ENCODE results near the gene ZNF823.
"Not testable (repeated sequence)": the region's sequence is repeated elsewhere in the genome, so short reads cannot be mapped to it uniquely, and the experiment has no call there.

Gene ZNF823

DNA sequence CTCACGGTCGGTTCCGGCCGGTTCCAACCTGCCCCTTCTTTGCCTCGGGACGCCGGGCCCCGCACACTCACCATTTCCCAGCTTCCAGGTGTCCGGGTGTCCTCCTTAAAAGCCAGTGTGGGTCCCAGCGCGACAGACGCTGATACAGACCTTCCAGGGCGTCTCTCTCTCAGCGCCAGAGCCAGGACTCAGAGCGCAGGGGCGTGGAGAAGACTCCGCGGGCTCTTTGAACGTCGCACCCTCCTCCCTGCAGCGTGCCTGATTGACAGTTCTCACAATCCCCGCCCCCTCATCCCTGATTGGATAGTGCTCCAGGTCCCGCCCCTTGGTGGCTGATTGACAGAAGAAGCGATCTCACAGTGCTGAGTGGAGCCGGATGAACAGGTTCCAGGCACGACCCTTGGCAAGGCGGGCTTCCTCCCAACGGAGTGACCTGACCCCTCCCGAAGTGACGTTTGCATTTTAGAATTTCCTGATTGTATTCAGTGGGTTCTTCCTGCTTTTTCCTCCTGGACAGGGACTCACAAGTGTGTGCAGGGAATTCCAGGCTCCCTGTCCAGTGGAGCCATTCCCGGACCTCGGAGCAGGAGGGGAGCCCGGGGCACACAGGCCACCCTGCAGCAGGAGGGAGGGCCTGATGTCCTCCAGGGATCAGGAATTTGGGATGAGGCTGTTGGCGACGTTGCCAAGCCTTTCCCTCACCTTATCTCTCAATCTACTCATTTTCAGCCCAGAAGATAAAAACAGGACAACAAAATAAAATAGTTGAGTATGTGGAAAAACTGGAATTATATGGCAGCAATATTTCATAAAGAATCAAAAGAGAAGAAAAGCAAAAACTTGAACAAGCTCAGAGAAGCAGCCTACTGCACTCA, at the start of gene ZNF823:
ZNF823 (minus strand) TSS at position 201 of the 875 bp plus-strand sequence; CDS start at position 74, 127 bp downstream.
- peak; percentile 98 for DNase-seq

DNA sequence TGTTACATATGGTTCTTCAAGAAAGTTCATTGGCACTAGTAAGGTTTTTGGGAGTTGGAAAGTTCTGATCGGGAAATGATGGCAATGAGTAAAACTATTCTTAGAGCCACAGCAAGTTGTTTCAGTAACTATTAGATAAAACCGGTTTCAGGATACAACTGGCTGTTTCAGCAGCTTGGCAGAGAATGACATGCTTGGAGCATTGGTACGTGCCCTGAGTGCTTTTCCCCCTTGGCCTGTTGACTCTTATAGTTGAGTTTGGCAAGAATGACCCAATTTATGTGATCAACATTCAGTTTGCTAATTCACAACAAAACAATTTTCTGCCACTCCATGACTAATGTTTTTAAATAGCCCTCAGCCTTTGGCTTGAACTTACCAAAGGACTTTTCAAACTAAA, 48.8 kb upstream of the ZNF823 start:
- DNase-seq = no peak

DNA sequence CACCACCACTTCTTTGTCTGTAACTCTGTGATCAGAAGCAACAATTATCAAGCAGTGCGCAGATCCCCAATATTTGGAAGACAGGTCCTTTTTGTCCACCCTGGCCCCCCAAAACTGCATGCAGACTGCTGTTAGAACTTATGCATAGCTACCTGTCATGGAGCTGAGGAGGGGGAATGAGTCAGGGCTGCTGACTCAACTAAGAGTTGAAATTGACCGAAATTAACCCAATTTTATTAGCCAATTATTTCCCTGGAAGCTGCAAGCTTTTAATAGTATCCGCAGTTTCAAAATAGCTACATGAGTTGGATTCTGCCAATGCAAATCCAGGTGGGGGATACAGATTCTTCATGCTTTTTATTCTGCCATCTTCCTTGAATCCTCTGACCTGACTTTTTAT, 45.6 kb upstream of the ZNF823 start:
- DNase-seq = no peak

DNA sequence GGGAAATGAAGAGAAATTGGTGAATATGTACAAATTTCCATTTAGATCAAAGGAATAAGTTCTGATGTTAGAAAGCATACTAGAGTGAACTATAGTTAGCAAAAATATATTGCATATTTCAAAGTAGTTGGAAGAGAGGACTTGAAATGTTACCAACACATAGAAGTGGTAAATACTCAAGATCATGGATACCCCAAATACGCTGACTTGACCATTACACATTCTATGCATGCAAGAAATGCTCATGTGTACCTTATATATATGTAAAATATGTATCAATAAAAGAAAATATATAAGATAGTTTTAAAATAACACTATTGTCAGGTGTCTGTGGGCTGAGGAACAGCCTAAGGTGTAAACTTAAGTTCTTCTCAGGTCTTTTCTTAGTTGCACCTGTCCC, 45.0 kb upstream of the ZNF823 start:
- no peak for DNase-seq

DNA sequence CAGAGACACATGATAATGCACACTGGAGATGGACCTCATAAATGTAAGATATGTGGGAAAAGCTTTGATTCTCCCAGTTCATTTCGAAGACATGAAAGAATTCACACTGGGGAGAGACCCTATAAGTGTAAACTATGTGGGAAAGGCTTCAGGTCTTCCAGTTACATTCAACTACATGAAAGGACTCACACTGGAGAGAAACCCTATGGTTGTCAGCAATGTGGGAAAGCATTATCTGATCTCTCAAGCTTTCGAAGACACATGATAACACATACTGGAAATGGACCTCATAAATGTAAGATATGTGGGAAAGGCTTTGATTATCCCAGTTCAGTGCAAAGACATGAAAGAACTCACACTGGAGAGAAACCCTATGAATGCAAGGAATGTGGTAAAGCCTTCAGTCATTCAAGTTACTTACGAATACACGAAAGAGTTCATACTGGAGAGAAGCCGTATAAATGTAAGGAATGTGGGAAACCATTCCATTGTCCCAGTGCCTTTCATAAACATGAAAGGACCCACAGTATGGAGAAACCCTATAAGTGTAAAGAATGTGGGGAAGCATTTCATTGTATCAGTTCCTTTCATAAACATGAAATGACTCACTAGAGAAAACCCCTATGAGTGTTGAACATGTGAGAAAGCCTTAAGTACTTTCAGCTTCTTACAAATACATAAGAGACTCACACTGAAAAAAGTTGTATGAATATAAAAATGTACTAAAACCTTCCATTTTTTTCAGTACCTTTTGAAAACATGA, 42.7 kb upstream of the ZNF823 start:
- no peak for DNase-seq

DNA sequence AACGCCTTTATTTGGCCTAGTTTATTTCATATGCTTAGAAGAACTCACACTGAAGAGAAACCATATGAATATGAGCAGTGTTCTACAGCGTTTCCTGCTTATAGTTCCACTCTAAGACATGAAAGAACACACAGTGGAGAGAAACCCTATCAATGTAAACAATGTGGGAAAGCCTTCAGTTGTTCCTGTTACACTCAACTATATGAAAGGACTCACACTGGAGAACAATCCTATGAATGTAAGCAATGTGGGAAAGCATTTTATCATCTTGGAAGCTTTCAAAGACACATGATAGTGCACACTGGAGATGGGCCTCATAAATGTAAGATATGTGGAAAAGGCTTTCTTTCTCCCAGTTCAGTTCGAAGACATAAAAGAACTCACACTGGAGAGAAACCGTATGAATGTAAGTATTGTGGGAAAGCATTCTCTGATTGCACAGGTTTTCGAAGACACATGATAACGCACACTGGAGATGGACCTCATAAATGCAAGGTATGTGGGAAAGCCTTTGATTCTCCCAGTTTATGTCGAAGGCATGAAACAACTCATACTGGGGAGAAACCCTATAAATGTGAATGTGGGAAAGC, 41.8 kb upstream of the ZNF823 start:
- DNase-seq = no peak

DNA sequence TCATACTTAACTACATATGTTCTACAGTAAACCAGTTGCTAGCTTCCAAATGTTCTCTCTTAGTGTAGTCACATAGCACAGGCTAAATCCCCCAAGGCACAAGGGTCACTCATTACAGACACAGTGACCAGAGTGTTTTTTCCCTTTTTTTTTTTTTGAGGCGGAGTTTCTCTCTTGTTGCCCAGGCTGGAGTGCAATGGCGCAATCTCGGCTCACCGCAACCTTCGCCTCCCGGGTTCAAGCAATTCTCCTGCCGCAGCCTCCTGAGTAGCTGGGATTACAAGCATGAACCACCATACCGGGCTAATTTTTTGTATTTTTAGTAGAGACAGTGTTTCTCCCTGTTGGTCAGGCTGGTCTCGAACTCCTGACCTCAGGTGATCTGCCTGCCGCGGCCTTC, 37.9 kb upstream of the ZNF823 start:
- not testable (repeated sequence) for DNase-seq

DNA sequence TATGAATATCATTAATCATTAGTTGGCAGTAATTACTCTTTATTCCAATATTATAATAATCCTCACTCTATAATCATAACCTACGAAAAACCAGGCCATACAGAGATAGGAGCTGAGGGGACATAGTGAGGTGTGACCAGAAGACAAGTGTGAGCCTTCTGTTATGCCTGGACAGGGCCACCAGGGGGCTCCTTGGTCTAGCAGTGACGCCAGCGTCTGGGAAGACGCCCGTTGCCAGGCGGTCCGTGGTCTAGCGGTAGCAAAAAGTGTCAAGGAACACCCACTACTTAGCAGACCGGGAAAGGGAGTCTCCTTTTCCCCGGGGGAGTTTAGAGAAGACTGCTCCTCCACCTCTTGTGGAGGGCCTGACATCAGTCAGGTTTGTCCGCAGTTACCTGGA, 32.8 kb upstream of the ZNF823 start:
- DNase-seq = not testable (repeated sequence)

DNA sequence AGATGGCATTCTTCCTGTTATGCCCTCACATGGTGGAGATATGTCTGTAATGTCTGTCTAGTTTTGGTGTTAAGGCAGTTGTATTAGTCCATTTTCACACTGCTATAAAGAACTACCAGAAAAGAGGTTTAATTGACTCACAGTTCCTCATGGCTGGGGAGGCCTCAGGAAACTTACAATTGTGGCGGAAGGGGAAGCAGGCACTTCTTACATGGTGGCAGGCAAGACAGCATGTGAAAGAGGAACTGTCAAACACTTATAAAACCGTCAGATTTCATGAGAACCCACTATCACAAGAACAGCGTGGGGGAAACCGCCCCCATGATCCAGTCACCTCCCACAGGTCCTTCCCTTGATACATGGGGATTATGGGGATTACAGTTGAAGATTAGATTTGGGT, 31.2 kb upstream of the ZNF823 start:
- DNase-seq = no peak

DNA sequence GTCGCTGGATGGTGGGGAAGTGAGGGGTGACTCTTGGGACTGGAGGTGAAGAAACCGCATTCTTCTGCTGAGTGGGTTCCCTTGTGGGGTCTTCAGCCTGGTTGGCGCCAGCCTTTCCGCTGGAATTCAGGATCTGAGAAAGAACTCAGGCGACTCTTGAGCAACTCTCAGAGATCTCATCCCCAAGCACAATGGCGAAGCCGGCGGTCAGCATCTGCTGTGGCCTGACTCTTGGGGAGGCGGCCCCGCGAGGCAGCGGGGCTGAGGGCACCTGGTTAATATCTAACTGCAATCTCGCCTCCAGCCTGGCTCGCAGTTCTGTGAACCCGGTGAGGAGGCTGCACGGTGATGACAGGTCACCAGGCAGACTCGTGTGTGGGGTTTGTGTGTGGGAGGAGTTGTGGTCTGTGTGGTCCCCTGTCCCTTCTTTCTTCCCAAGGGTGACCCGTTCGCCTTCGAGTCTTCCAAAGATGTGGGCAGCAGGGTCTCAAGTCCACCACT, 28.9 kb upstream of the ZNF823 start:
- peak; percentile 42 for DNase-seq

DNA sequence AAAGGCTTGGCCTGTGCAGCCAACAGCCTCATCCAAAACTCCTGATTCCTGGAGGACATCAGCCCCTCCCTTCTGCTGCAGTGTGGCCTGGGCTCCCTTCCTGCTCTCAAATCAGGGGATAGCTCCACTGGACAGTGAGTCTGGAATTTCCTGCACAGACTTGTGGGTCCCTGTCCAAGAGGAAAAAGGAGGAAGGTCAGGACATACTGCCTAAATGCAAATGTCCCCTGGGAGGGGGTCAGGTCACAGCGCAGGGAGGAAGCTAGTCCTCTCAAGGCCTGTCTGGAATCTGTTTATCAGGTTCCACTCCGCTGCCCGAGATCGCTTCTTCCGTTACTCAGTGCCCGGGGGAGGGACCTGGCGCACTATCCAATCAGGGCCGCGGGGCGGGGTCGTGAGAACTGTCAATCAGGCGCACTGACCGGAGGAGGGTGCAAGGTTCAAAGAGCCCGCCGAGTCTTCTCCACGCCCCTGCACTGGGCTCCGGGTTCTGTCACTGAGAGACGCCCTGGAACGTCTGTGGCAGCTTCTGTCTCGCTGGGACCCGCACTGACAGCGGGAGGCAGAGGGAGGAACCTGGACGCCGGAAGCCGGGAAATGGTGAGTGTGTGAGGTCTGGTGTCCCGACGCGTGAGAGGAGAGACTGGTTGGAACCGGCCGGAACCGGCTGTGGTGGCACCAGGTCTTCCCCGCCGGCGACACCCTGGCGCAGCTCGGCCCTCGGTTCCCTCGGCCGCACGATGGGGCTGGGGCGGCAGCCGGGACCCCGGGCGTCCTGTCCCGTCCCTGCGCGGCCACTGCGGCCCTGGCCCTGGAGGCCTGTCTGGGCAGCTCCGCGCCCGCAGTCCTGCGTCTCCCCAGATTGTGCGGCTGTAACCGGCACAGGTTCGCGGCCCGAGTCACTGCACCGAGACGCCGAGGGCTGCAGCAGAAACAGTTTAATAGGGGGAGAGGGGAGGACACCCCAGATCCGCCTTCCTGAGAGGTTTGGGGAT, 28.1 kb upstream of the ZNF823 start, which contains the start of gene ZNF441:
ZNF441 (plus strand) TSS at position 404 of the 995 bp plus-strand sequence; CDS start at position 598, 194 bp downstream.
- DNase-seq = peak; percentile 97

DNA sequence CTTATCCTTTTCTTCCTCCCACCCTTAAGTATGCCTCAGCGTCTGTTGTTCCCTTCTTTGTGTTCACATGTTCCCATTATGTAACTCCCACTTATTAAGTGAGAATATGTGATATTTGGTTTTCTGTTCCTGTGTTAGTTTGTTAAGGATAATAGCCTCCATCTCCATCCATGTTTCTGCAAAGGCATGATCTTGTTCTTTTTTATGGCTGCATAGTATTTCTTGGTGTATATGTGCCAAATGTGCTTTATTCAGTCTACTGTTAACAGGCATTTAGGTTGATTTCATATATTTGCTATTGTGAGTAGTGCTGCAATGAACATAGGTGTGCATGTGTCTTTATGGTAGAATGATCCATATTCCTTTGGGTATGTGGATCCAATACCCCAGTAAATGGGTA, 24.9 kb upstream of the ZNF823 start:
- no peak for DNase-seq

DNA sequence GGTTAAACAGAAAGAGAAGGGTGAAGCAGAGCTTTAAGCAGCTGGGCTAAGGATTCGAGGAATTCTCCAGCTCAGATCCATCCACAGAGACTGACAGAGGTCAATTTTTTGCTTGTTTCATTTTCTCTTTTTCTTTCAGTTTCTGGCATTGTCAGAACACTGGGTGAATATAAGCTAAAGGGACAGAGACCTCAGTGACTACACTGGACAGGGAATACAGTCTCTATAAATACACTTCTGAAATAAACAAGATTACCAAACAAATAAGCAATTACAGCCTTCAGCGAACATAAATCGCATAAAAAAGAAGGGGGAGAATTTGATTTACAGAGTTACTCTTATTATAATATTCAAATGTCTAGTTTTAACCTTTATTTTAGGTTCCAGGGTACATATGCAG, 24.4 kb upstream of the ZNF823 start:
- DNase-seq = peak; percentile 11

DNA sequence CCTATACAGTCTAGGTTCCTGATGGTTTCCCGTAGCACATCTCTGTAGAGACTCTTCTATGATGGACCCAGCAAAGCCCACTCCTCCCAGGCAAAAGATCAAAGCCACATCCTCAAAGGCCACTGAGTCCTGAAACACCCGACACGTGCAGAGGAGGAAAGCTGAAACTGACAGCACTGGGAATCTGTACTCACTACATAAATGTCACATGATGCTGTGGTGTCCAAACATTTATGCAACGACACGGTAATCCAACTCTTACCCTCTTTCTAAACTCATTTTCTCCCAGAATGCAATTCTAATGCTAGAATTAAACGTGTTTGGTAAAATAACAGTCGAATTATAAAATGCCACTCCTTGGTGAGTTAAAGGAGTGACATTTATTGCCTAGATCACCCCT, 21.1 kb upstream of the ZNF823 start:
- DNase-seq = no peak

DNA sequence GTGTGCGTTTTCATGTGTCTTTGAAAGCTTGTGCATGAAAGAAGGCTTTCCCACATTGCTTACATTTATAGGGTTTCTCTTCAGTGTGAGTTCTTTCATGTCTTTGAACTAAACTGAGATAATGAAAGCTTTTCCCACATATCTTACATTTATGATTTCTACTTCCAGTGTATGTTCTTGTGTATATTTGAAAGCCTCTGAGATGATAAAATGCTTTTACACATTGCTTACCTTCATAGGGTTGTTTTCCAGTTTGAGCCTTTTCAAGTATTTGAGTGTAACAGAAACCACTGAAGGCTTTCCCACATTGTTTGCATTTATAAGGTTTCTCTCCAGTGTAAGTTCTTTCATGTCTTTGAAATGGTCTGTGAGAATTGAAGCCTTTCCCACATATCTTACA, 18.2 kb upstream of the ZNF823 start:
- DNase-seq = no peak

DNA sequence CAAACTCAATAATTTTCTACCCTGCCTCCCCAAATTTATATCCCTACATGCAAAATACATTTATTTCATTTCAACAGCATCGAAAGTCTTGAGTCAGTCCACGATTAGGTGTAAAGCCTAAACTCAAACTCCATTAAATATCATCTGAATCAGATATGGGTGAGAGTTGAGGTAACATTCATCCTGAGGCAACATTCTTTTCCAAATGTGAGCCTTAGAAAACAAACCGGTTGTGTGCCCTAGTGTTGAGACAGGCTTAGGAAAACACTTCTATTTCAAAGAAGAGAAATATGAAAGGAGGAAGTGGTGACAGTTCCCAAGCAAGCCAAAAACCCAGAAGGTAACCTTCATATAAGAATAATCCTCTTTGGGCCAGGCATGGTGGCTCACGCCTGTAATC, 15.9 kb upstream of the ZNF823 start:
- no peak for DNase-seq

DNA sequence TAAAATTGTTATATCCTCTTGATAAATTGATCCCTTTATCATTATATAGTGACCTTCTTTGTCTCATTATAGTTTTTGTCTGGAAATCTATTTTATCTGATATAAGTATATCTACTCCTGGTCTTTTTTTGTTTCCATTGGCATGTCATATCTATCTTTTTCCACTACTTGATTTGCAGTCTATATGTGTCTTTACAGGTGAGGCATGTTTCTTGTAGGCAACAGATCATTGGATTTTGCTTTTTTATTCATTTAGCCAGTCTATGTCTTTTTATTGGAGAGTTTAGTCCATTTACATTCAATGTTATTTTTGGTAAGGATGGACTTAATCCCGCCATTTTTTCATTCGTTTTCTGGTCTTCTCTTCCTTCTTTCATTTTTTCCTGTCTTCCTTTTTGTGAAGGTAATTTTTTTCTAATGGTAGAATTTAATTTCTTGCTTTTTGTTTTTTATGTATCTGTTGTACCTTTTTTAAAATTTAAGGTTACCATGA, 13.5 kb upstream of the ZNF823 start:
- no peak for DNase-seq

DNA sequence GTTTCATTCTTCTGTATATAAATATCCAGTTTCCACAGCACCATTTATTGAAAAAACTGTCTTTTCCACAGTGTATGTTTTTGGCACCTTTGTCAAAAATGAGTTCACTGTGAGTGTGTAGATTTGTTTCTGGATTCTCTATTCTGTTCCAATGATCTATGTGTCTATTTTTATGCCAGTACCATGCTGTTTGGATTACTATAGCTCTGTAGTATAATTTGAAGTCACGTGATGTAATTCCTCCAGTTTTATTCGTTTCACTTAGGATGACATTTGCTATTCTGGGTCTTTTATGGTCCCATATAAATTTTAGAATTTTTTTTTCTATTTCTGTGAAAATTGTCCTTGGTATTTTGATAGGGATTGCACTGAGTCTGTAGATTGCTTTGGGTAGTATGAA, 11.0 kb upstream of the ZNF823 start:
- no peak for DNase-seq

DNA sequence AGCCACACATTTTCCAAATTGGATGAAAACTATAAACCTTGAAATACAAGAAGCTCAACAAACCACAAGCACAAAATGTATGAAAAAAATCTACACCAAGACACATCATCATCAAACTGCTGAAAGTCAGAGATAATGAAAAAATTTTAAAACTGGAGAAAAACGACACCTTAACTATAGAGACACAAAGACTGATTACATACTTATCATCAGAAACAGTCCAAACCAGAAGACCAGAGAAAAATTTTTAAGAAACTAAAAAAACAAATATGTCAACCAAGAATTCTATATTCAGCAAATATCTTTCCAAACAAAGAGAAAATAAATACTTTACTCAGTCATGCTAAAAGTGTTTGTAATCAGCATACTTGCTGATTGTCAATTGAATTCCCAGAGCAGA, 8.5 kb upstream of the ZNF823 start:
- no peak for DNase-seq

DNA sequence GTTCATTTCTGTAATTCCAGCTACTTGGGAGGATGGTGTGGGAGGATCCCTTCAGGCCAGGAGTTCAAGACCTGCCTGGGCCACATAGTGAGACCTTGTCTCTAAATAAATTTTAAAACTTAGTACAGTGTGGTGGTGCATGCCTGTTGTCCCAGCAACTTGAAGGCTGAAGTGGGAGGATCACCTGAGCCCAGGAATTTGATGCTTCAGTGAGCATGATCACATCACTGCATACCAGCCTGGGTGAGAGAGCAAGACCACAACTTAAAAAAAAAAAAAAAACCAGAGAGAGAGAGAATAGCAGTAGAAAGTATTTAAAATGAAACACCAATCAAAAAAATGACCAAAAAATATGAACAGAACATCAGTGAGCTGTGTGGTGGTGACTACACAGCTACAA, 7.1 kb upstream of the ZNF823 start:
- DNase-seq = no peak

DNA sequence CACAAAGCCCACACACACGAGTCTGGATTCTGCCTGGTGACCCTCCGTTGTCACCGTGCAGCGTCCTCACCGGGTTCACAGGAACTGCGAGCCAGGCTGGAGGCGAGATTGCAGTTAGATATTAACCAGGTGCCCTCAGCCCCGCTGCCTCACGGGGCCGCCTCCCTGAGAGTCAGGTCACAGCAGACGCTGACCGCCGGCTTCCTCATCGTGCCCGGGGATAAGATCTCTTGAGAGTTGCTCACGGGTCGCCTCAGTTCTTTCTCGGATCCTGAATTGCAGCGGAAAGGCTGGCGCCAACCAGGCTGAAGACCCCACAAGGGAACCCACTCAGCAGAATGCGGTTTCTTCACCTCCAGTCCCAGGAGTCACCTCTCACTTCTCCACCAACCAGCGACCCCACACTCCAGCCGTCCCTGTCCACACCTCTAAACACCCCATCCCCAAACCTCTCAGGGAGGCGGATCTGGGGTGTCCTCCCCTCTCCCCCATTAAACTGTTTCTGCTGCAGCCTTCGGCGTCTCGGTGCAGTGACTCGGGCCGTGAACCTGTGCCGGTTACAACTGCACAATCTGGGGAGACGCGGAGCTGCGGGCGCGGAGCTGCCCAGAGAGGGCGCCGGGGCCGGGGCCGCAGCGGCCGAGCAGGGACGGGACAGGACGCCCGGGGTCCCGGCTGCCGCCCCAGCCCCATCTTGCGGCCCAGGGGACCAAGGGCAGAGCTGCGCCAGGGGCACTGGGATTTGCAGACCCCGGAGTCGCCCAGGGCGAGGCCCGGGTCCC, 591 bp downstream of the ZNF823 start:
- DNase-seq = peak; percentile 71
